Activated CD8-positive, alpha-beta T cell treated with anti-CD3 and anti-CD28 coated beads for 36 hours (primary cell): ENCODE data around the gene POTEE. TPM values are rescaled to one million over a fixed set of nuclear protein-coding genes. Genes with fewer than 3 reads are reported as not detected.
"Not testable (repeated sequence)": the region's sequence is repeated elsewhere in the genome, so short reads cannot be mapped to it uniquely, and the experiment has no call there.

Experiments used
- ATAC-seq: fragments of 200-7000 bp; cut with Tn5 transposase; one replicate; pipeline ENCODE4 v1.10.0; 2021; ENCODE audit warnings: mild to moderate bottlenecking, moderate library complexity
- CTCF ChIA-PET: fragments of 350-600 bp; sonication (Branson Sonifier 250); formaldehyde crosslinking; loops from one replicate; lab custom pipeline; 2021; ENCODE audit warnings: antibody characterized with exemption; lab: Charles Lee
- POLR2A ChIA-PET: fragments of 350-600 bp; sonication (Branson Sonifier 250); formaldehyde crosslinking; loops from one replicate; lab custom pipeline; 2021; ENCODE audit warnings: antibody characterized with exemption; lab: Charles Lee
- DNase-seq: peaks from one replicate; pipeline ENCODE4 v3.0.0-alpha.2; 2020
- H3K27ac Mint-ChIP-seq: one replicate; pipeline ENCODE4 v1.8.0; 2021; ENCODE audit warnings: mild to moderate bottlenecking, mixed read lengths
- H3K27me3 Mint-ChIP-seq: one replicate; pipeline ENCODE4 v1.8.0; 2021; ENCODE audit warnings: mixed read lengths
- H3K36me3 Mint-ChIP-seq: one replicate; pipeline ENCODE4 v1.8.0; 2021; ENCODE audit warnings: low read depth, mixed read lengths
- H3K4me1 Mint-ChIP-seq: one replicate; pipeline ENCODE4 v1.8.0; 2021; ENCODE audit warnings: low read depth, mixed read lengths
- H3K4me3 Mint-ChIP-seq: one replicate; pipeline ENCODE4 v1.8.0; 2021; ENCODE audit warnings: mild to moderate bottlenecking, moderate library complexity, mixed read lengths
- H3K9me3 Mint-ChIP-seq: one replicate; pipeline ENCODE4 v1.8.0; 2021; ENCODE audit warnings: mixed read lengths
- CTCF ChIP-seq: fragments of 200-600 bp; IDR thresholded peaks from one replicate; pipeline ENCODE4 v1.8.0; 2022; ENCODE audit warnings: antibody characterized with exemption, mild to moderate bottlenecking
- intact Hi-C: fragments of 100-400 bp; cut with micrococcal nuclease; formaldehyde crosslinking; loops from one replicate; pipeline ENCODE4 v1.10.0; 2022
- total RNA-seq, 2 experiments: library from RNA; stranded (reverse); gene quantifications; one replicate each; pipeline ENCODE4 v1.2.3, GENCODE V29; 2021

Gene POTEE
- total RNA-seq, 2 experiments from 2014 or later: 0.43 to 0.61 TPM

- intact Hi-C loops: no loop called here
- Mint-ChIP-seq H3K27me3 (peaks cover 4% of the 10 kb centered on the region), H3K9me3 (no peaks in the 10 kb centered on the region), H3K4me1 (no peaks in the 10 kb centered on the region), H3K36me3 (no peaks in the 10 kb centered on the region), H3K4me3 (no peak overlapping the region), H3K27ac (no peak overlapping the region)
- ATAC-seq: no peak
- TF ChIP-seq CTCF: no peak
- DNase-seq: no peak
- ChIA-PET POLR2A (no interaction called here), CTCF (no interaction called here)
Measured at GRCh38 chr2:131201098-131201497, 8.2 kb upstream of the POTEE start.

GRCh38 chr2:131207839-131208238 lies 1.5 kb upstream of the POTEE start:
- intact Hi-C loops, DNase-seq, CTCF ChIA-PET, ATAC-seq, H3K4me1 Mint-ChIP-seq, H3K27ac Mint-ChIP-seq, H3K9me3 Mint-ChIP-seq, H3K4me3 Mint-ChIP-seq, POLR2A ChIA-PET, H3K36me3 Mint-ChIP-seq, H3K27me3 Mint-ChIP-seq: not testable (repeated sequence)

GRCh38 chr2:131209773-131210104 lies 403 bp downstream of the POTEE start:
- POLR2A ChIA-PET, ATAC-seq, H3K9me3 Mint-ChIP-seq, H3K36me3 Mint-ChIP-seq, H3K27me3 Mint-ChIP-seq, H3K4me3 Mint-ChIP-seq, DNase-seq, H3K4me1 Mint-ChIP-seq, intact Hi-C loops, CTCF ChIA-PET, H3K27ac Mint-ChIP-seq: not testable (repeated sequence)

GRCh38 chr2:131210434-131211211 lies 1.3 kb downstream of the POTEE start:
- H3K27ac Mint-ChIP-seq, H3K36me3 Mint-ChIP-seq, POLR2A ChIA-PET, CTCF ChIA-PET, H3K4me1 Mint-ChIP-seq, H3K4me3 Mint-ChIP-seq, DNase-seq, H3K9me3 Mint-ChIP-seq, ATAC-seq, intact Hi-C loops, H3K27me3 Mint-ChIP-seq: not testable (repeated sequence)

GRCh38 chr2:131217238-131217986 lies 8.1 kb downstream of the POTEE start:
- H3K27ac Mint-ChIP-seq, CTCF ChIA-PET, intact Hi-C loops, H3K4me1 Mint-ChIP-seq, ATAC-seq, POLR2A ChIA-PET, H3K27me3 Mint-ChIP-seq, H3K36me3 Mint-ChIP-seq, H3K4me3 Mint-ChIP-seq, H3K9me3 Mint-ChIP-seq, DNase-seq: not testable (repeated sequence)

- H3K27me3 Mint-ChIP-seq, DNase-seq, POLR2A ChIA-PET, ATAC-seq, H3K4me3 Mint-ChIP-seq, intact Hi-C loops, CTCF ChIA-PET, H3K27ac Mint-ChIP-seq, H3K36me3 Mint-ChIP-seq, H3K9me3 Mint-ChIP-seq, H3K4me1 Mint-ChIP-seq: not testable (repeated sequence)
Measured at GRCh38 chr2:131235543-131236449, 26.5 kb downstream of the POTEE start.

Other genes with a start within 250 kb of the POTEE start
- gene FAM168B, start 116.1 kb upstream of the POTEE start, total RNA-seq: 10 to 100 TPM; 62.8 to 66.6 TPM
- 10 to 100 TPM; 47.3 to 49.4 TPM for gene PLEKHB2, start 104.2 kb upstream of the POTEE start, total RNA-seq
- gene RAB6D, start 154.6 kb downstream of the POTEE start, total RNA-seq: not detected